GM18519 (cell line): ENCODE results near the gene TMCC3.
A peak's percentile ranks its signal among the peaks of the same experiment; 100 is the strongest.

Source experiments
- ATAC-seq: cut with Tn5 transposase; IDR thresholded peaks from one replicate; pipeline ENCODE4 v1.9.1; 2021; ENCODE audit warnings: mild to moderate bottlenecking, moderate library complexity; ENCODE audit not compliant: unreplicated experiment, low FRiP score

Gene TMCC3

GRCh38 chr12:94674835-94675234 is 24.5 kb upstream of the TMCC3 start:
- no peak for ATAC-seq

- ATAC-seq: no peak
Observed at GRCh38 chr12:94674051-94674451, 23.7 kb upstream of the TMCC3 start.

GRCh38 chr12:94673496-94673895 is 23.1 kb upstream of the TMCC3 start:
- ATAC-seq: no peak

- no peak for ATAC-seq
Observed at GRCh38 chr12:94671917-94672316, 21.6 kb upstream of the TMCC3 start.

- no peak for ATAC-seq
Observed at GRCh38 chr12:94670898-94671297, 20.5 kb upstream of the TMCC3 start.

GRCh38 chr12:94670075-94670474 is 19.7 kb upstream of the TMCC3 start:
- no peak for ATAC-seq

GRCh38 chr12:94667031-94667540 is 16.7 kb upstream of the TMCC3 start:
- no peak for ATAC-seq

GRCh38 chr12:94666158-94666557 is 15.8 kb upstream of the TMCC3 start:
- no peak for ATAC-seq

- ATAC-seq: no peak
Observed at GRCh38 chr12:94663702-94664101, 13.3 kb upstream of the TMCC3 start.

- ATAC-seq: no peak
Observed at GRCh38 chr12:94663071-94663470, 12.7 kb upstream of the TMCC3 start.

GRCh38 chr12:94660436-94660835 is 10.1 kb upstream of the TMCC3 start:
- no peak for ATAC-seq

GRCh38 chr12:94659346-94659930 is 9.1 kb upstream of the TMCC3 start:
- no peak for ATAC-seq

- no peak for ATAC-seq
Observed at GRCh38 chr12:94658931-94659330, 8.6 kb upstream of the TMCC3 start.

- no peak for ATAC-seq
Observed at GRCh38 chr12:94656556-94656955, 6.2 kb upstream of the TMCC3 start.

GRCh38 chr12:94649349-94650142 is 811 bp downstream of the TMCC3 start:
- peak; percentile 37 for ATAC-seq

GRCh38 chr12:94648578-94648977 is 1.8 kb downstream of the TMCC3 start:
- no peak for ATAC-seq

GRCh38 chr12:94644141-94644979 is 6.0 kb downstream of the TMCC3 start:
- ATAC-seq: no peak

GRCh38 chr12:94643606-94644005 is 6.8 kb downstream of the TMCC3 start:
- ATAC-seq: no peak

GRCh38 chr12:94641283-94641682 is 9.1 kb downstream of the TMCC3 start:
- no peak for ATAC-seq

GRCh38 chr12:94640134-94640928 is 10.0 kb downstream of the TMCC3 start:
- ATAC-seq: peak; percentile 40
